Measurements from ENCODE around the gene CEACAM8.
A peak's percentile ranks its signal among the peaks of the same experiment; 100 is the strongest.
"Not testable (repeated sequence)": the region's sequence is repeated elsewhere in the genome, so short reads cannot be mapped to it uniquely, and the experiment has no call there.

Gene CEACAM8

DNA sequence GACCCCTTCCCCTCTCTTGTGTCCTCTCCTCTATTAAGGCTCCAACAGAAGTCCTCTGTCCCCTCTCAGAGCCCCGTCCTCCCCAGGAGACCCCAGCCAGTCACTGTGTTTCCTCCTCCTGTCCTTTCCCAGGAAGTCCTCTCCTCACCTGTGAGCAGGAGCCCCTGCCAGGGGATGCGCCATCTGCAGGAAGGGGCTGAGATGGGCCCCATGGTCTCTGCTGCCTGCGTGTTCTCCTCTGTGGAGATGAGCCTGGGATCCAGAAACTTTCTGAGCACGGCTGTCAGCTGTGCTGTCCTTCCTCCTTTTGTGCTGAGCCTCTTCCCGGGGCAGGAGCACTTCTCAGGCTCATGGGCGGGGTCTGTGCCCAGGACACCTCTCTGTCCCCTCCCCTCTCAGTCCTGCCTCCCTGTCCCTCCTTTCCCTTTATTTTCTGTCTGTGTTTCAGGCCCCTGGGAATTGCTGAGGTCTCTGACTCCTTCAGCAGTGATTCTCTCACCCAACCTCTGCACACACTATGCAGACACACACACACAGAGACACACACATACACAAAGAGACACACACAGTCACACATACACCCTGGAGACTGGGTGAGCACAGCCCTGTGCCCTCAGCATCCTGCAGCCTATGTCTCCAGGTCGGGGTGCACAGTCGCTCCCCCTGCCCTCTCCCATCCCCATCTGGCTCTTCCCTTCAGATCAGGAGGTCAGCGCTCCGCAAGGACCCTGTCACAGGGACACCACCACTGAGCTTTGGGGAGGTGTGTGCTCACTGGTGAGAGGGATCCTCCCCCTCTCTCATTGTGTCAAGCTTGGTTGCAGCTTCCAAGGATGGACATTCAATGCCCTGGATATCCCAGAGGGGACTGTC lies at the start of gene CEACAM8:
Gene CEACAM8, minus strand, starts transcription at position 308 of the 873 bp plus-strand sequence. Its CDS starts 96 bp downstream, at position 212.
- Histone ChIP-seq H2AFZ (ENCODE audit: low read length, unreplicated experiment) (no peak within 1 kb of the TSS), H3K27me3 (ENCODE audit: insufficient read depth, low read length) (peaks cover 14% of the 10 kb centered on the region), H3K4me3 (ENCODE audit: low read depth, low read length) (no peak within 1 kb of the TSS), H3K4me1 (ENCODE audit: control insufficient read depth, insufficient read depth, low read length, unreplicated experiment) (no peaks in the 10 kb centered on the region), H3K36me3 (ENCODE audit: insufficient read depth, low read length) (no peaks in the 10 kb centered on the region), H3K27ac (ENCODE audit: low read depth, low read length) (no peak within 1 kb of the TSS), H3K79me2 (ENCODE audit: control insufficient read depth, insufficient read depth, low read length, unreplicated experiment) (no peaks in the 10 kb centered on the region)

DNA sequence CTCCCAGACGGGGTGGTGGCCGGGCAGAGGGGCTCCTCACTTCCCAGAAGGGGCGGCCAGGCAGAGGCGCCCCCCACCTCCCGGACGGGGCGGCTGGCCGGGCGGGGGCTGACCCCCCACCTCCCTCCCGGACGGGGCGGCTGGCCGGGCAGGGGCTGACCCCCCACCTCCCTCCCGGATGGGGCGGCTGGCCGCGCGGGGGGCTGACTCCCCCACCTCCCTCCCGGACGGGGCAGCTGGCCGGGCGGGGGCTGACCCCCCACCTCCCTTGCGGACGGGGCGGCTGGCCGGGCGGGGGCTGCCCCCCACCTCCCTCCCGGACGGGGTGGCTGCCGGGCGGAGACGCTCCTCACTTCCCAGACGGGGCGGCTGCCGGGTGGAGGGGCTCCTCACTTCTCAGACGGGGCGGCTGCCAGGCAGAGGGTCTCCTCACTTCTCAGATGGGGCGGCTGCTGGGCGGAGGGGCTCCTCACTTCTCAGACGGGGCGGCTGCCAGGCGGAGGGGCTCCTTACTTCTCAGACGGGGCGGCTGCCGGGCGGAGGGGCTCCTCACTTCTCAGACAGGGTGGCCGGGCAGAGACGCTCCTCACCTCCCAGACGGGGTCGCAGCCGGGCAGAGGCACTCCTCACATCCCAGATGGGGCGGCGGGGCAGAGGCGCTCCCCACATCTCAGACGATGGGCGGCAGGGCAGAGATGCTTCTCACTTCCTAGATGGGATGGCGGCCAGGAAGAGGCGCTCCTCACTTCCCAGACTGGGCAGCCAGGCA lies 44.8 kb upstream of the CEACAM8 start:
- peaks cover 13% of the 10 kb centered on the region for H3K27me3 ChIP-seq (ENCODE audit: insufficient read depth, low read length)
- H3K4me1 ChIP-seq (ENCODE audit: control insufficient read depth, insufficient read depth, low read length, unreplicated experiment); H3K27ac ChIP-seq (ENCODE audit: low read depth, low read length); H3K4me3 ChIP-seq (ENCODE audit: low read depth, low read length); H3K36me3 ChIP-seq (ENCODE audit: insufficient read depth, low read length); H3K79me2 ChIP-seq (ENCODE audit: control insufficient read depth, insufficient read depth, low read length, unreplicated experiment); H2AFZ ChIP-seq (ENCODE audit: low read length, unreplicated experiment): not testable (repeated sequence)

DNA sequence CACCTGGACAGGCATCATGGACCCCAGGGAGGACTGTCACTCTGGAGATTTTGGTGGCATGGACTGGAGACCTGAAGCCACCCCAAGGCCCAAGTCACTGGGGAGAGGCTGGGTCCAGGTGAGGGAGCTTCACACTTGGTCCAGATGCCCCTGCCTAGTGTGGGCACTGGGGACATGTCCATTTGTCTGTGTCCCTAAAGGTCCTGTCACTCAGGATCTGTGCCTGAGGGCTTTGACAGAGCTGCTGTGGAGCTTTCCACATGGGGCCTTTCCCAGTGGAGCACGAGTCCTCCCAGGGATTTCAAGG lies 40.5 kb upstream of the CEACAM8 start:
- H3K36me3 ChIP-seq (ENCODE audit: insufficient read depth, low read length): no peaks in the 10 kb centered on the region
- H2AFZ ChIP-seq (ENCODE audit: low read length, unreplicated experiment): no peak overlapping the region
- H3K27me3 ChIP-seq (ENCODE audit: insufficient read depth, low read length): peaks cover 8% of the 10 kb centered on the region

DNA sequence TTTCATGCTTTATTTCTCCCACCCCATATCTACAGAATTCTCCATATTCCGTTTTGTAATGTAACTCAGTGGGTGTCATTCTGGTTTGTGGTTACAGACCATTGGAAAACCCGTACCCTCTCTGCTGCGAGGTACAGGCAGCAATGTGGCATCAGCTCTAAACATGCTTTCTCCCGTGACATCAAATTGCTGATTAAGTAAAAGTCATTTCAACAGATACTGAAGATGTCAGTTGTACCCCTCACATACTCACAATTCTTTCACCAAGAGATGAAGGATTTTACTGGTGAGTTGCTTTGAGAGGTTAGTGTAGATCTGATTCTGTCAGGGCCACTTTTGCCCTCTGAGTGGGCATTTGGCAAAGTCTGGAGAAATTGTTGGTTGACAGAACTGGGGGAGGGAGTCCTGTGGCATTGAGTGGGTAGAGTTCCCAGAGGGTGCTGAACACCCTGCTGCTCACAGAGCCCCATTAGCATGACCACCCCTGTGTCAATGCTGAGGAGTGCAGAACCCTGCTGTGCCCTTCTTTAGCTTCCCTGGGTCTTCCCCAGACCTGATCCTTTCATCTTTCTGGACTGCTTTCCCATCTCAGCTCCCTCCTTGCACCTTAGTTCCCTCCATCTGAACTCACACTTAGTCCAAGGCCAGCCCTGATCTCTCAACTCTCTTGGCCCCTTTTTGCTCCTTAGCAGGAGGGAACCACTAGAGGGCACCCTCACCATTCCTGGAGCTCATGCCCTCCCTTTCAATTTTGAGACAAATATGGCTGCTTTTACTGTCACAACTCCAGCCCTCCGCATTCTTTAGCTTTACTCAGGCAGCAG lies 39.9 kb upstream of the CEACAM8 start:
- H3K79me2 ChIP-seq (ENCODE audit: control insufficient read depth, insufficient read depth, low read length, unreplicated experiment): no peaks in the 10 kb centered on the region
- no peak overlapping the region for H3K27ac ChIP-seq (ENCODE audit: low read depth, low read length)
- H3K36me3 ChIP-seq (ENCODE audit: insufficient read depth, low read length): no peaks in the 10 kb centered on the region
- H2AFZ ChIP-seq (ENCODE audit: low read length, unreplicated experiment): no peak overlapping the region
- H3K4me3 ChIP-seq (ENCODE audit: low read depth, low read length): no peak overlapping the region
- peaks cover 8% of the 10 kb centered on the region for H3K27me3 ChIP-seq (ENCODE audit: insufficient read depth, low read length)
- no peaks in the 10 kb centered on the region for H3K4me1 ChIP-seq (ENCODE audit: control insufficient read depth, insufficient read depth, low read length, unreplicated experiment)

More for the DNA sequence above, 40.5 kb upstream of the CEACAM8 start:
- Histone ChIP-seq H3K4me1 (ENCODE audit: control insufficient read depth, insufficient read depth, low read length, unreplicated experiment) (no peaks in the 10 kb centered on the region), H3K4me3 (ENCODE audit: low read depth, low read length) (no peak overlapping the region), H3K79me2 (ENCODE audit: control insufficient read depth, insufficient read depth, low read length, unreplicated experiment) (no peaks in the 10 kb centered on the region), H3K27ac (ENCODE audit: low read depth, low read length) (no peak overlapping the region)

DNA sequence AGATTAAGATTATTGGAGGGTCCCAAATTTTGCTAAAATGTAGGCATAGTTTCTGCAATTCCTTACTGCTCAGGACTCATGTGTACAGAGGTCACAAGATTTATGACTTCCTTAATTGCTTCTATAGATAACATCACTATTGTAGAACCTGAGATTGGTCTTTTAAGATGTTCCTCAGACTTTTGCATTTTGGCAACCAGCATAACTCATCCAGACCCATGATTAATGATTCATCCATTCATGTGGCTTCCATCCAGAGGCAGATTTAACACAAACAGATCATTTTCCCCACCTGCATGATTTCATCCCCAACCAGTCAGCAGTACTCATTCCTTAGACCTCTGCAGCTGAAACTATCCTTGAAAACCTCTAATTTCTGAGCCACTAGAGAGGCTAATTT lies 34.5 kb upstream of the CEACAM8 start:
- H2AFZ ChIP-seq (ENCODE audit: low read length, unreplicated experiment): no peak overlapping the region
- peaks cover 8% of the 10 kb centered on the region for H3K4me1 ChIP-seq (ENCODE audit: control insufficient read depth, insufficient read depth, low read length, unreplicated experiment)
- H3K27ac ChIP-seq (ENCODE audit: low read depth, low read length): no peak overlapping the region
- no peaks in the 10 kb centered on the region for H3K79me2 ChIP-seq (ENCODE audit: control insufficient read depth, insufficient read depth, low read length, unreplicated experiment)
- peaks cover 4% of the 10 kb centered on the region for H3K27me3 ChIP-seq (ENCODE audit: insufficient read depth, low read length)
- no peaks in the 10 kb centered on the region for H3K36me3 ChIP-seq (ENCODE audit: insufficient read depth, low read length)
- H3K4me3 ChIP-seq (ENCODE audit: low read depth, low read length): peak overlapping the region; percentile 16; the same call in 1 of the 2 replicates

DNA sequence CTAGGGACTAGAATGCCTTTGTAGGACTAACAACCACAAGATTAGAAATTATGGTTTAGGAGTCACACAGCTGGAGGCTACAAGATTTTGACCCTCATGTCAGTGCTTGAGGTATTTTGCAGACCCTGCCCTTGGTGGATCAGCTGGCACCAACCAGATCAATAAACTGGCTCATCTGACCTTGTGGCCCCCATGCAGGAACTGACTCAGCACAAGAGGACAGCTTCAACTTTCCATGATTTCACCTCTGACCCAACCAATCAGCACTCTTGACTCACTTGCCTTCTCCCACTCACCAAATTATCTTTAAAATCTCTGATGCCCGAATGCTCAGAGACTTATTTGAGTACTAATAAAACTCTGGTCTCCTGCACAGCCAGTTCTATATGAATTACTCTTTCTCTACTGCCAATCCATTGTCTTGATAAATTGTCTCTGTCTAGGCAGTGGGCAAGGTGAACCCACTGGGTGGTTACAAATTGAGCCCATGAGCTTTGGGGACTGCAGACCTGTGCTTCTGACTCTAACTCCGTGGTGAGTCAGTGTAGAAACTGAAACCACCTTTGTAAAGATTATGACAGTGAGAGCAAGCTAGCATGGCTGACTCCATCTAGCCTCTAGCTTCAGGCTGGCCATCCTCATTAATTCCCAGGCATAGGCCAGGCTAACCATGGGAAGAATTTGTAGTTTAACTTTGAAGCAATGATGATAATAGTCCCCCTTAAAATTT lies 33.9 kb upstream of the CEACAM8 start:
- Histone ChIP-seq H3K4me3 (ENCODE audit: low read depth, low read length) (peak overlapping the region; percentile 16; the same call in 1 of the 2 replicates), H2AFZ (ENCODE audit: low read length, unreplicated experiment) (no peak overlapping the region), H3K36me3 (ENCODE audit: insufficient read depth, low read length) (no peaks in the 10 kb centered on the region), H3K27me3 (ENCODE audit: insufficient read depth, low read length) (peaks cover 9% of the 10 kb centered on the region), H3K4me1 (ENCODE audit: control insufficient read depth, insufficient read depth, low read length, unreplicated experiment) (peaks cover 8% of the 10 kb centered on the region), H3K27ac (ENCODE audit: low read depth, low read length) (no peak overlapping the region), H3K79me2 (ENCODE audit: control insufficient read depth, insufficient read depth, low read length, unreplicated experiment) (no peaks in the 10 kb centered on the region)

DNA sequence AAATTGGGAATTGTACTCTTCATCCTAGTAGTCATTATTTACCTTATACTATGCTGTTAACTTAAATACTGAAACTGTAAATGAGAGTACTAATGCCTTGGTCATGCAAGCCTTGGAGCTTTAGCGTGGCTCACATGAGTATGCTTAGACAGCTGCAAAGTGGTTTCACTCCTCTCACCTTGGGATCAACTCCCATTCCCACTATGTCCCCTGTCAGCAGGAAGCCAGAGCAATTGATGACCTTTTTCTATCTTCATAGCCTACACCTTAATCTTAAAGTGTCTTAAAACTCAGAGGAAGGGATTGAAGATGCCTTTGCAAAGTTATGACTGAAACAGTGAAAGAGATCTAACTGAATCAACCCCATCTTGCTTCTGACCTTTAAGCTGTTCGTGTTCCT lies 33.2 kb upstream of the CEACAM8 start:
- Histone ChIP-seq H3K27me3 (ENCODE audit: insufficient read depth, low read length) (peaks cover 14% of the 10 kb centered on the region), H3K27ac (ENCODE audit: low read depth, low read length) (no peak overlapping the region), H3K4me3 (ENCODE audit: low read depth, low read length) (no peak overlapping the region), H3K4me1 (ENCODE audit: control insufficient read depth, insufficient read depth, low read length, unreplicated experiment) (peaks cover 8% of the 10 kb centered on the region), H2AFZ (ENCODE audit: low read length, unreplicated experiment) (no peak overlapping the region), H3K36me3 (ENCODE audit: insufficient read depth, low read length) (no peaks in the 10 kb centered on the region), H3K79me2 (ENCODE audit: control insufficient read depth, insufficient read depth, low read length, unreplicated experiment) (no peaks in the 10 kb centered on the region)

DNA sequence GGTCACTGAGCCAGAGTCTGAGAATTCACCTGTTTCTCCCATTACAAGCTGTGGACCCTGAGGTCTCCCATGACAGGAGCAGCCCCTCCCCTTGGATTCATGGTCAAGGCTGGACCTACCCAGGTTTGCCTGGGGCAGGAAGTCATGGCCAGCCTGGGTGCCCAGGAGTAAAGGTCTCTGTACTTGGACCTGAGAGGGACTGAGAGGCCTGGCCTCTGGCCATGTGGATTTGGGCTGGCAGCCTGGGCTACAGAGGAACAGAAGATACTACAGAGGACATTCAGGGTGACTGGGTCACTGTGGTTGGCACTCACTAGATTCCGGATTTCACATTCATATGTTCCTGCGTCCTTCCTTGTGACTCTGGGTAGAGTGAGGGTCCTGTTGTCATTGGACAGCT lies 31.5 kb upstream of the CEACAM8 start:
- Histone ChIP-seq H3K79me2 (ENCODE audit: control insufficient read depth, insufficient read depth, low read length, unreplicated experiment) (no peaks in the 10 kb centered on the region), H3K36me3 (ENCODE audit: insufficient read depth, low read length) (no peaks in the 10 kb centered on the region), H3K27me3 (ENCODE audit: insufficient read depth, low read length) (peaks cover 18% of the 10 kb centered on the region), H3K27ac (ENCODE audit: low read depth, low read length) (no peak overlapping the region), H2AFZ (ENCODE audit: low read length, unreplicated experiment) (no peak overlapping the region), H3K4me3 (ENCODE audit: low read depth, low read length) (no peak overlapping the region), H3K4me1 (ENCODE audit: control insufficient read depth, insufficient read depth, low read length, unreplicated experiment) (peaks cover 8% of the 10 kb centered on the region)

DNA sequence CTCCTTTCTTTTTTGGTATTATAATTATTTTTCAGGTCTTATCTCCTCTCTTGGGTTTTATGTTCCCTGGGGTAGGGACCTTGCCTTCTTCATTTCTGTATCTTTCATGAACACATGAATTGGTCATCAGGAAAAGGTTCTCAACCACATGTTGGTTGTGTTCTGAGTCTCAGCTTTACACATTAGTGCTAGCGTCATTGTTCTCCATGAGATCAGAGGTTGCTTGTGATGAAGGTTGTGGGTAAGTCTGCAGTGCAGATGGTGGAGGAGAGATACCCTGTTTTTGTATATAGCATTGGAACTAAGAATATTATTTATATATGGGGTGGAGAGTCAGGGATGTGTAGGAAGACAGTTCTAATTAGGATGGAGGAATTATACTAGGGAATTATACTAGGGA lies 24.5 kb upstream of the CEACAM8 start:
- Histone ChIP-seq H2AFZ (ENCODE audit: low read length, unreplicated experiment) (no peak overlapping the region), H3K27ac (ENCODE audit: low read depth, low read length) (no peak overlapping the region), H3K4me1 (ENCODE audit: control insufficient read depth, insufficient read depth, low read length, unreplicated experiment) (no peaks in the 10 kb centered on the region), H3K79me2 (ENCODE audit: control insufficient read depth, insufficient read depth, low read length, unreplicated experiment) (no peaks in the 10 kb centered on the region), H3K27me3 (ENCODE audit: insufficient read depth, low read length) (peaks cover 21% of the 10 kb centered on the region), H3K36me3 (ENCODE audit: insufficient read depth, low read length) (no peaks in the 10 kb centered on the region), H3K4me3 (ENCODE audit: low read depth, low read length) (no peak overlapping the region)

DNA sequence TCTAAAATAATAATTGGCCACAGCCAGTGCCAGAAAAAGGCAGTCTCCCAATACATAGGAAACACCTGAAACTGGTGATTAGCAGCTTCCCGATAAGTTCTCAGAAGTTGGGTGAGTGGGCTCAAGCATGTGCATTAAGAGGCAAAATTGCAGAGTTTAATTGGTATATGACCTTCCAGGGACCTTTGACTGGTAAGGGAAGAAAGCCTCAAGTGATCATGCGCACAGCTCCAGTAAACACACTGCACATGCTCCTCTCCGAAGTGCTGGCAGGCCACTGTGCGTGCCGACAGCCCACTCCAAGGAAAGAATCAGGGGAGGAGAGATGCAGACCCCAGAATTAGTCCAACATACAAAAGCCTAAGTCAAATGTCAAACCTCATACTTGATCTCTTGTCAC lies 18.9 kb upstream of the CEACAM8 start:
- Histone ChIP-seq H2AFZ (ENCODE audit: low read length, unreplicated experiment) (no peak overlapping the region), H3K36me3 (ENCODE audit: insufficient read depth, low read length) (no peaks in the 10 kb centered on the region), H3K4me3 (ENCODE audit: low read depth, low read length) (no peak overlapping the region), H3K79me2 (ENCODE audit: control insufficient read depth, insufficient read depth, low read length, unreplicated experiment) (no peaks in the 10 kb centered on the region), H3K27me3 (ENCODE audit: insufficient read depth, low read length) (peaks cover 19% of the 10 kb centered on the region), H3K4me1 (ENCODE audit: control insufficient read depth, insufficient read depth, low read length, unreplicated experiment) (no peaks in the 10 kb centered on the region), H3K27ac (ENCODE audit: low read depth, low read length) (no peak overlapping the region)
